WTC11 (cell line): Measurements from ENCODE around the gene KLF13. TPM values are rescaled to one million over a fixed set of nuclear protein-coding genes. Genes with fewer than 3 reads are reported as not detected.

Source experiments
- ATAC-seq: fragments of 200-7000 bp; cut with Tn5 transposase; 2 replicates; pipeline ENCODE4 v1.10.0; 2021; ENCODE audit warnings: mild to moderate bottlenecking, moderate library complexity
- CTCF ChIA-PET: fragments of 300-600 bp; sonication (Branson Sonifier 250); formaldehyde crosslinking; loops from one replicate; lab custom pipeline; 2021; ENCODE audit warnings: antibody characterized with exemption; lab: Charles Lee
- POLR2A ChIA-PET: fragments of 350-600 bp; sonication (Branson Sonifier 250); formaldehyde crosslinking; loops from one replicate; lab custom pipeline; 2021; ENCODE audit warnings: antibody characterized with exemption; lab: Charles Lee
- DNase-seq: peaks from one replicate; pipeline ENCODE4 v3.0.0; 2021; ENCODE audit warnings: low spot score
- H3K27ac Mint-ChIP-seq: 2 replicates; pipeline ENCODE4 v1.8.0; 2021; ENCODE audit warnings: mixed read lengths
- H3K27me3 Mint-ChIP-seq: 2 replicates; pipeline ENCODE4 v1.8.0; 2021; ENCODE audit warnings: low read depth, mild to moderate bottlenecking, moderate library complexity, mixed read lengths
- H3K36me3 Mint-ChIP-seq: 2 replicates; pipeline ENCODE4 v1.8.0; 2021; ENCODE audit warnings: mixed read lengths
- H3K4me1 Mint-ChIP-seq: 2 replicates; pipeline ENCODE4 v1.8.0; 2022; ENCODE audit warnings: mixed read lengths
- H3K4me3 Mint-ChIP-seq: 2 replicates; pipeline ENCODE4 v1.8.0; 2021; ENCODE audit warnings: mild to moderate bottlenecking, moderate library complexity, mixed read lengths
- H3K9me3 Mint-ChIP-seq: 2 replicates; pipeline ENCODE4 v1.8.0; 2021; ENCODE audit warnings: mixed read lengths
- ATF3 ChIP-seq: sonication (generic); formaldehyde crosslinking; conservative IDR thresholded peaks from 2 replicates; pipeline ENCODE4 v1.8.1; 2022; ENCODE audit warnings: mild to moderate bottlenecking, missing genetic modification reagents
- CREB1 ChIP-seq: sonication (generic); formaldehyde crosslinking; IDR thresholded peaks from 2 replicates; pipeline ENCODE4 v1.8.0; 2023; ENCODE audit warnings: mild to moderate bottlenecking, missing genetic modification reagents
- CTCF ChIP-seq: fragments of 200-600 bp; IDR thresholded peaks from 2 replicates; pipeline ENCODE4 v1.8.0; 2022; ENCODE audit warnings: antibody characterized with exemption
- E2F4 ChIP-seq: sonication (generic); formaldehyde crosslinking; IDR thresholded peaks from 2 replicates; pipeline ENCODE4 v1.8.1; 2022; ENCODE audit warnings: low read depth, mild to moderate bottlenecking, moderate library complexity, missing genetic modification reagents, borderline replicate concordance
- GTF2I ChIP-seq: fragments of 250-450 bp; sonication (Bioruptor Pico); conservative IDR thresholded peaks from 2 replicates; pipeline ENCODE4 v1.4.0; 2021; ENCODE audit warnings: mild to moderate bottlenecking
- IRF1 ChIP-seq: sonication (generic); formaldehyde crosslinking; IDR thresholded peaks from 2 replicates; pipeline ENCODE4 v1.8.0; 2023; ENCODE audit warnings: missing genetic modification reagents
- IRF2 ChIP-seq: sonication (generic); formaldehyde crosslinking; IDR thresholded peaks from 2 replicates; pipeline ENCODE4 v1.8.0; 2022; ENCODE audit warnings: low read depth, missing genetic modification reagents, borderline replicate concordance
- JAZF1 ChIP-seq: fragments of 250-450 bp; sonication (Bioruptor Pico); IDR thresholded peaks from 2 replicates; pipeline ENCODE4 v1.9.0; 2021; ENCODE audit warnings: moderate library complexity, mild to moderate bottlenecking, inconsistent platforms
- JUN ChIP-seq: sonication (generic); formaldehyde crosslinking; IDR thresholded peaks from 2 replicates; pipeline ENCODE4 v1.8.0; 2023; ENCODE audit warnings: mild to moderate bottlenecking, missing genetic modification reagents
- NFATC4 ChIP-seq: fragments of 250-450 bp; sonication (Bioruptor Pico); IDR thresholded peaks from 2 replicates; pipeline ENCODE4 v1.9.0; 2021; ENCODE audit warnings: mild to moderate bottlenecking
- NR2C2 ChIP-seq: sonication (generic); formaldehyde crosslinking; IDR thresholded peaks from 2 replicates; pipeline ENCODE4 v1.8.0; 2022; ENCODE audit warnings: mild to moderate bottlenecking, missing genetic modification reagents
- SMAD3 ChIP-seq: sonication (generic); formaldehyde crosslinking; IDR thresholded peaks from 2 replicates; pipeline ENCODE4 v1.8.0; 2022; ENCODE audit warnings: missing genetic modification reagents, mild to moderate bottlenecking, borderline replicate concordance
- ZBTB21 ChIP-seq: sonication (generic); formaldehyde crosslinking; IDR thresholded peaks from 2 replicates; pipeline ENCODE4 v1.8.1; 2023; ENCODE audit warnings: mild to moderate bottlenecking, missing genetic modification reagents, borderline replicate concordance
- ZMAT4 ChIP-seq: fragments of 250-450 bp; sonication (Bioruptor Pico); IDR thresholded peaks from 2 replicates; pipeline ENCODE4 v1.9.0; 2021; ENCODE audit warnings: mild to moderate bottlenecking
- ZNF138 ChIP-seq: sonication (generic); formaldehyde crosslinking; conservative IDR thresholded peaks from 2 replicates; pipeline ENCODE4 v1.8.1; 2022; ENCODE audit warnings: mild to moderate bottlenecking, moderate library complexity, missing genetic modification reagents
- ZNF263 ChIP-seq: sonication (generic); formaldehyde crosslinking; IDR thresholded peaks from 2 replicates; pipeline ENCODE4 v1.8.1; 2022; ENCODE audit warnings: low read depth, mild to moderate bottlenecking, moderate library complexity, missing genetic modification reagents
- total RNA-seq: library from RNA; stranded (reverse); gene quantifications from 3 replicates; pipeline ENCODE4 v1.2.3, GENCODE V29; 2021
- TF ChIP-seq, protein P1 (sequence below): sonication (generic); formaldehyde crosslinking; IDR thresholded peaks from 2 replicates; pipeline ENCODE4 v1.8.1; 2022; ENCODE audit warnings: missing genetic modification reagents, borderline replicate concordance
- TF ChIP-seq, protein P2 (sequence below): sonication (generic); formaldehyde crosslinking; IDR thresholded peaks from 2 replicates; pipeline ENCODE4 v1.8.0; 2022; ENCODE audit warnings: mild to moderate bottlenecking, missing genetic modification reagents
- TF ChIP-seq, protein P3 (sequence below): sonication (generic); formaldehyde crosslinking; IDR thresholded peaks from 2 replicates; pipeline ENCODE4 v1.8.0; 2022; ENCODE audit warnings: mild to moderate bottlenecking, missing genetic modification reagents

Gene KLF13
- total RNA-seq, 1 experiment from 2014 or later = 38.1 TPM

- TF ChIP-seq ATF3 (CRISPR knock-in tag) (no peak), IRF1 (no peak), CREB1 (no peak), SMAD3 (CRISPR knock-in tag) (no peak), NFATC4 (CRISPR knock-in tag) (no peak), ZNF263 (CRISPR knock-in tag) (no peak)
These were observed 47.2 kb upstream of the KLF13 start (continued) for GRCh38 chr15:31279221-31280045.

DNA sequence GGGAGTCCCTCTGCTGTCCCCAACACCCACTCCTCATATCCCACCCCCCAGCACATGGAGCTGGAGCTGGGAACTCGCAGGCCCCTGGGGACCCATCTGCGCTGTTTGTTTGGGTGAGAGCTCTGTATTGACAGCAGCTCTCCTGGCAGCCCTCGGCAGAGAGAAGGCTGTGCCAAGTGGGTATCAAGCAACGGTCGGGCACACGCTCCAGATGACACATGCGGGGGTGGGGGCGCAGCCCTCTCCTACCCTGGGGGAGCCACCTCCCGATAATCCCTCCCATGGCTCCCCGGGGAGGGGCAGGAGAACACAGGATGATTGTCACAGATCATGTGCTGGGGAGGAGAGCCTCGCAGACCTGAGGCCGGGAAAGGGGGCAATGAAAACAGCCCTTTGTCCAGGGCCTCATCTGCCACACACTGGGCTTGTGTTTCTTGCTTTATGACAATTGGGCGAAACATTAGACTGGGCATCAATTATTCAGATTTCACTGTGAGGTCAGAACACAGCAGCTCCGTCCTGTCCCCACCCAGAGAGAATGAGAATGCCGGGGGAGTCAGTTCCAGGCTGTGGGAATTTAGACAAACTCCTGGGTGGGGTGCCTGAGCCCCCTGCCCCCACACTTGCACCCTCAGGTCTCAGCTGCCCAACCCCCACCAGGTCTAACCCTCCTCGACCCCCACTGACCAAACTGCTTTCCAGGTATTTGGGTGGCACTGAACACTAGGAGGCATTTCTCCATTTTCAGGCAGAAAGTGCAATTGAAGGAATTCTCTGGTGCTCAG is 46.4 kb upstream of the KLF13 start:
- ChIA-PET CTCF (interaction anchor here (1.0 to 2.0 kb wide), 2 partner anchors 23 to 80 kb away, joined by 3 to 6 read pairs; no protein-coding TSS in a partner anchor), POLR2A (no interaction called here)
- no peak overlapping the region for H3K27ac Mint-ChIP-seq
- no peaks in the 10 kb centered on the region for H3K36me3 Mint-ChIP-seq
- H3K27me3 Mint-ChIP-seq = no peaks in the 10 kb centered on the region; the same call in 1 of the 2 replicates
- no peak overlapping the region for H3K4me3 Mint-ChIP-seq
- no peak for TF ChIP-seq ZMAT4
- peaks cover 4% of the 10 kb centered on the region; the same call in 1 of the 2 replicates for H3K4me1 Mint-ChIP-seq
- DNase-seq = peak; percentile 6
- ATAC-seq = no peak
- H3K9me3 Mint-ChIP-seq = peaks cover 14% of the 10 kb centered on the region

- Mint-ChIP-seq H3K36me3 (no peaks in the 10 kb centered on the region), H3K9me3 (peaks cover 14% of the 10 kb centered on the region), H3K4me1 (peaks cover 4% of the 10 kb centered on the region; the same call in 1 of the 2 replicates), H3K27me3 (no peaks in the 10 kb centered on the region; the same call in 1 of the 2 replicates), H3K27ac (no peak overlapping the region), H3K4me3 (no peak overlapping the region)
- DNase-seq = peak; percentile 1
- ChIA-PET POLR2A (no interaction called here), CTCF (interaction anchor here (2.0 kb wide), 1 partner anchor 22 kb away, joined by 6 read pairs; no protein-coding TSS in a partner anchor)
- no peak for ATAC-seq
- TF ChIP-seq CTCF (no peak), ZNF138 (no peak), NR2C2 (no peak), IRF2 (no peak), E2F4 (no peak), JUN (CRISPR knock-in tag) (no peak), NFATC4 (CRISPR knock-in tag) (no peak), ZBTB21 (CRISPR knock-in tag) (no peak), GTF2I (CRISPR knock-in tag) (no peak), JAZF1 (CRISPR knock-in tag) (no peak)
- TF ChIP-seq, protein P1, sequence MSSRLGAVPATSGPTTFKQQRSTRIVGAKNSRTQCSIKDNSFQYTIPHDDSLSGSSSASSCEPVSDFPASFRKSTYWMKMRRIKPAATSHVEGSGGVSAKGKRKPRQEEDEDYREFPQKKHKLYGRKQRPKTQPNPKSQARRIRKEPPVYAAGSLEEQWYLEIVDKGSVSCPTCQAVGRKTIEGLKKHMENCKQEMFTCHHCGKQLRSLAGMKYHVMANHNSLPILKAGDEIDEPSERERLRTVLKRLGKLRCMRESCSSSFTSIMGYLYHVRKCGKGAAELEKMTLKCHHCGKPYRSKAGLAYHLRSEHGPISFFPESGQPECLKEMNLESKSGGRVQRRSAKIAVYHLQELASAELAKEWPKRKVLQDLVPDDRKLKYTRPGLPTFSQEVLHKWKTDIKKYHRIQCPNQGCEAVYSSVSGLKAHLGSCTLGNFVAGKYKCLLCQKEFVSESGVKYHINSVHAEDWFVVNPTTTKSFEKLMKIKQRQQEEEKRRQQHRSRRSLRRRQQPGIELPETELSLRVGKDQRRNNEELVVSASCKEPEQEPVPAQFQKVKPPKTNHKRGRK (CRISPR knock-in tag) = no peak
- TF ChIP-seq, protein P2, sequence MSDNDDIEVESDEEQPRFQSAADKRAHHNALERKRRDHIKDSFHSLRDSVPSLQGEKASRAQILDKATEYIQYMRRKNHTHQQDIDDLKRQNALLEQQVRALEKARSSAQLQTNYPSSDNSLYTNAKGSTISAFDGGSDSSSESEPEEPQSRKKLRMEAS = no peak
- TF ChIP-seq, protein P3, sequence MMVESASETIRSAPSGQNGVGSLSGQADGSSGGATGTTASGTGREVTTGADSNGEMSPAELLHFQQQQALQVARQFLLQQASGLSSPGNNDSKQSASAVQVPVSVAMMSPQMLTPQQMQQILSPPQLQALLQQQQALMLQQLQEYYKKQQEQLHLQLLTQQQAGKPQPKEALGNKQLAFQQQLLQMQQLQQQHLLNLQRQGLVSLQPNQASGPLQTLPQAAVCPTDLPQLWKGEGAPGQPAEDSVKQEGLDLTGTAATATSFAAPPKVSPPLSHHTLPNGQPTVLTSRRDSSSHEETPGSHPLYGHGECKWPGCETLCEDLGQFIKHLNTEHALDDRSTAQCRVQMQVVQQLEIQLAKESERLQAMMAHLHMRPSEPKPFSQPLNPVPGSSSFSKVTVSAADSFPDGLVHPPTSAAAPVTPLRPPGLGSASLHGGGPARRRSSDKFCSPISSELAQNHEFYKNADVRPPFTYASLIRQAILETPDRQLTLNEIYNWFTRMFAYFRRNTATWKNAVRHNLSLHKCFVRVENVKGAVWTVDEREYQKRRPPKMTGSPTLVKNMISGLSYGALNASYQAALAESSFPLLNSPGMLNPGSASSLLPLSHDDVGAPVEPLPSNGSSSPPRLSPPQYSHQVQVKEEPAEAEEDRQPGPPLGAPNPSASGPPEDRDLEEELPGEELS (CRISPR knock-in tag) = no peak
These were observed 45.8 kb upstream of the KLF13 start for GRCh38 chr15:31280831-31281216.
